Neural cell (in vitro differentiated cells): ENCODE measurements around the gene POLR3E. TPM values are rescaled to one million over a fixed set of nuclear protein-coding genes. Genes with fewer than 3 reads are reported as not detected.

Source experiments
- H2AFZ ChIP-seq: fragments of 200-600, 300-800 bp; sonication (generic), shearing (Covaris generic); 2 replicates; pipeline ENCODE4 v1.6.0; 2014; ENCODE audit warnings: low read depth, mild to moderate bottlenecking, antibody characterized with exemption, low read length, moderate library complexity
- H3F3A ChIP-seq: fragments of 200-600 bp; shearing (Covaris generic); 2 replicates; pipeline ENCODE4 v1.6.1; 2016; ENCODE audit warnings: mild to moderate bottlenecking, moderate library complexity, mixed read lengths, antibody characterized with exemption, low read length; ENCODE audit not compliant: insufficient read depth, poor library complexity, severe bottlenecking
- H3K27ac ChIP-seq: fragments of 200-600, 300-800 bp; sonication (generic), shearing (Covaris generic); 2 replicates; pipeline ENCODE4 v1.5.1; 2014; ENCODE audit warnings: mild to moderate bottlenecking, low read length, moderate library complexity
- H3K27me3 ChIP-seq: fragments of 300-800, 200-600 bp; sonication (generic), shearing (Covaris generic); 2 replicates; pipeline ENCODE4 v1.6.0; 2014; ENCODE audit warnings: mild to moderate bottlenecking, low read depth, low read length, moderate library complexity; ENCODE audit not compliant: insufficient read depth
- H3K36me3 ChIP-seq: fragments of 300-800, 200-600 bp; sonication (generic), shearing (Covaris generic); 2 replicates; pipeline ENCODE4 v1.5.1; 2014; ENCODE audit warnings: mild to moderate bottlenecking, antibody characterized with exemption, low read length, moderate library complexity; ENCODE audit not compliant: insufficient read depth
- H3K4me2 ChIP-seq: fragments of 300-800, 200-600 bp; sonication (generic), shearing (Covaris generic); 2 replicates; pipeline ENCODE4 v1.6.0; 2014; ENCODE audit warnings: mild to moderate bottlenecking, low read length
- H3K4me3 ChIP-seq: fragments of 300-800, 200-600 bp; sonication (generic), shearing (Covaris generic); 2 replicates; pipeline ENCODE4 v1.5.1; 2014; ENCODE audit warnings: mild to moderate bottlenecking, low read length, moderate library complexity
- H3K79me2 ChIP-seq: fragments of 200-600 bp; shearing (Covaris generic); replicated peaks from 2 replicates; pipeline ENCODE4 v1.6.0; 2014; ENCODE audit warnings: mild to moderate bottlenecking, low read length, moderate library complexity; ENCODE audit not compliant: insufficient read depth
- H3K9ac ChIP-seq: fragments of 300-800, 200-600 bp; sonication (generic), shearing (Covaris generic); 2 replicates; pipeline ENCODE4 v1.6.1; 2016; ENCODE audit warnings: mild to moderate bottlenecking, low read length, mixed read lengths
- H3K9me2 ChIP-seq: fragments of 200-600 bp; shearing (Covaris generic); 2 replicates; pipeline ENCODE4 v1.6.1; 2016; ENCODE audit warnings: mild to moderate bottlenecking, low read length, mixed read lengths; ENCODE audit not compliant: insufficient read depth
- H3K9me3 ChIP-seq: fragments of 200-600, 300-800 bp; sonication (generic), shearing (Covaris generic); 2 replicates; pipeline ENCODE4 v1.6.1; 2016; ENCODE audit warnings: mild to moderate bottlenecking, mixed run types, low read length, moderate library complexity, mixed read lengths
- H4K20me1 ChIP-seq: fragments of 200-600 bp; shearing (Covaris generic); 2 replicates; pipeline ENCODE4 v1.6.1; 2016; ENCODE audit warnings: mild to moderate bottlenecking, mixed run types; ENCODE audit not compliant: insufficient read depth
- CTCF ChIP-seq: fragments of 450-650 bp; IDR thresholded peaks from 2 replicates; pipeline ENCODE4 v1.5.1; 2014; ENCODE audit warnings: antibody characterized with exemption, mild to moderate bottlenecking, moderate library complexity; ENCODE audit not compliant: poor library complexity, severe bottlenecking
- EP300 ChIP-seq: fragments of 450-650 bp; conservative IDR thresholded peaks from 2 replicates; pipeline ENCODE4 v1.6.1; 2014; ENCODE audit warnings: antibody characterized with exemption, mild to moderate bottlenecking, moderate library complexity; ENCODE audit not compliant: poor library complexity, severe bottlenecking
- EZH2 ChIP-seq: fragments of 200-600, 300-800 bp; shearing (Covaris generic), sonication (generic); IDR thresholded peaks from 2 replicates; pipeline ENCODE4 v1.6.1; 2014; ENCODE audit warnings: antibody characterized with exemption, low read length, borderline replicate concordance, mild to moderate bottlenecking; ENCODE audit not compliant: insufficient read depth, poor library complexity, severe bottlenecking
- MXI1 ChIP-seq: fragments of 450-650 bp; conservative IDR thresholded peaks from 2 replicates; pipeline ENCODE4 v1.6.1; 2014; ENCODE audit warnings: antibody characterized with exemption, mild to moderate bottlenecking; ENCODE audit not compliant: poor library complexity, severe bottlenecking
- POLR2AphosphoS5 ChIP-seq: IDR thresholded peaks from 2 replicates; pipeline ENCODE4 v1.6.1; 2012
- RAD21 ChIP-seq: fragments of 450-650 bp; conservative IDR thresholded peaks from 2 replicates; pipeline ENCODE4 v1.6.1; 2014; ENCODE audit warnings: antibody characterized with exemption, mild to moderate bottlenecking, moderate library complexity
- REST ChIP-seq: IDR thresholded peaks from 2 replicates; pipeline ENCODE4 v1.6.1; 2012; ENCODE audit warnings: borderline replicate concordance
- SMC3 ChIP-seq: fragments of 450-650 bp; conservative IDR thresholded peaks from 2 replicates; pipeline ENCODE4 v1.6.1; 2014; ENCODE audit warnings: antibody characterized with exemption, mild to moderate bottlenecking, moderate library complexity; ENCODE audit not compliant: poor library complexity
- TAF1 ChIP-seq: IDR thresholded peaks from 2 replicates; pipeline ENCODE4 v1.6.1; 2012; ENCODE audit warnings: low read depth
- polyA plus RNA-seq: library from polyadenylated mRNA; depleted of rRNA; stranded (reverse); fragments of >200 nt; gene quantifications from 2 replicates; pipeline ENCODE4 v1.2.3, GENCODE V29; 2014

Gene POLR3E
- polyA plus RNA-seq, 1 donor from 2014 or later, result 47.4 TPM

GRCh38 chr16:22358000-22358399, 60.8 kb downstream of the POLR3E start:
- Histone ChIP-seq H3F3A (no peaks in the 10 kb centered on the region), H3K79me2 (no peaks in the 10 kb centered on the region), H3K4me2 (no peak overlapping the region), H4K20me1 (no peaks in the 10 kb centered on the region), H3K36me3 (no peaks in the 10 kb centered on the region), H3K9ac (no peak overlapping the region), H3K27me3 (no peaks in the 10 kb centered on the region), H2AFZ (no peak overlapping the region), H3K27ac (no peak overlapping the region), H3K9me2 (no peaks in the 10 kb centered on the region), H3K4me3 (no peak overlapping the region), H3K9me3 (no peaks in the 10 kb centered on the region)
- TF ChIP-seq SMC3 (no peak), EZH2 (no peak), REST (no peak), TAF1 (no peak), MXI1 (no peak), CTCF (no peak), RAD21 (no peak), POLR2AphosphoS5 (no peak), EP300 (no peak)

GRCh38 chr16:22359679-22360078, 62.5 kb downstream of the POLR3E start:
- Histone ChIP-seq H3K9me2 (no peaks in the 10 kb centered on the region), H3K27ac (no peak overlapping the region), H3K79me2 (no peaks in the 10 kb centered on the region), H3K4me3 (no peak overlapping the region), H3K36me3 (no peaks in the 10 kb centered on the region), H3K4me2 (no peak overlapping the region), H3F3A (no peaks in the 10 kb centered on the region), H2AFZ (no peak overlapping the region), H4K20me1 (no peaks in the 10 kb centered on the region), H3K27me3 (no peaks in the 10 kb centered on the region), H3K9ac (no peak overlapping the region), H3K9me3 (no peaks in the 10 kb centered on the region)
- no peak for TF ChIP-seq TAF1
- no peak for TF ChIP-seq SMC3
